RWPE2 (cell line): ENCODE results near the gene CTCFL.

Source experiments
- ATAC-seq: fragments of 200-7000 bp; cut with Tn5 transposase; 3 replicates; pipeline ENCODE4 v1.9.1; 2021; ENCODE audit warnings: low read depth
- DNase-seq: peaks from one replicate; pipeline ENCODE4 v3.0.0-alpha.2; 2020; ENCODE audit warnings: low spot score
- H3K27ac ChIP-seq: fragments of 450-650 bp; 2 replicates; pipeline ENCODE4 v1.5.1; 2017; ENCODE audit warnings: mild to moderate bottlenecking; ENCODE audit not compliant: poor library complexity, severe bottlenecking
- H3K27me3 ChIP-seq: fragments of 250-450 bp; sonication (Bioruptor Pico); 2 replicates; pipeline ENCODE4 v1.5.1; 2021; ENCODE audit warnings: mild to moderate bottlenecking, moderate library complexity; ENCODE audit not compliant: insufficient read depth, poor library complexity, severe bottlenecking
- H3K36me3 ChIP-seq: fragments of 250-450 bp; sonication (Bioruptor Pico); 2 replicates; pipeline ENCODE4 v1.5.1; 2020; ENCODE audit warnings: low read depth, mild to moderate bottlenecking, moderate library complexity
- H3K4me1 ChIP-seq: fragments of 250-450 bp; sonication (Bioruptor Pico); 2 replicates; pipeline ENCODE4 v1.5.1; 2021; ENCODE audit warnings: mild to moderate bottlenecking, moderate library complexity; ENCODE audit not compliant: insufficient read depth, poor library complexity, severe bottlenecking
- H3K4me3 ChIP-seq: fragments of 250-450 bp; sonication (Bioruptor Pico); 2 replicates; pipeline ENCODE4 v1.5.1; 2021; ENCODE audit warnings: mild to moderate bottlenecking, moderate library complexity; ENCODE audit not compliant: severe bottlenecking
- H3K9me3 ChIP-seq: fragments of 250-450 bp; sonication (Bioruptor Pico); 2 replicates; pipeline ENCODE4 v1.5.1; 2021; ENCODE audit warnings: mild to moderate bottlenecking, moderate library complexity; ENCODE audit not compliant: severe bottlenecking
- TF ChIP-seq, protein P1 (sequence below): fragments of 450-650 bp; IDR thresholded peaks from one replicate; pipeline ENCODE4 v1.5.1; 2017; ENCODE audit warnings: mild to moderate bottlenecking, moderate library complexity; ENCODE audit not compliant: poor library complexity, severe bottlenecking

The CTCFL gene

DNA sequence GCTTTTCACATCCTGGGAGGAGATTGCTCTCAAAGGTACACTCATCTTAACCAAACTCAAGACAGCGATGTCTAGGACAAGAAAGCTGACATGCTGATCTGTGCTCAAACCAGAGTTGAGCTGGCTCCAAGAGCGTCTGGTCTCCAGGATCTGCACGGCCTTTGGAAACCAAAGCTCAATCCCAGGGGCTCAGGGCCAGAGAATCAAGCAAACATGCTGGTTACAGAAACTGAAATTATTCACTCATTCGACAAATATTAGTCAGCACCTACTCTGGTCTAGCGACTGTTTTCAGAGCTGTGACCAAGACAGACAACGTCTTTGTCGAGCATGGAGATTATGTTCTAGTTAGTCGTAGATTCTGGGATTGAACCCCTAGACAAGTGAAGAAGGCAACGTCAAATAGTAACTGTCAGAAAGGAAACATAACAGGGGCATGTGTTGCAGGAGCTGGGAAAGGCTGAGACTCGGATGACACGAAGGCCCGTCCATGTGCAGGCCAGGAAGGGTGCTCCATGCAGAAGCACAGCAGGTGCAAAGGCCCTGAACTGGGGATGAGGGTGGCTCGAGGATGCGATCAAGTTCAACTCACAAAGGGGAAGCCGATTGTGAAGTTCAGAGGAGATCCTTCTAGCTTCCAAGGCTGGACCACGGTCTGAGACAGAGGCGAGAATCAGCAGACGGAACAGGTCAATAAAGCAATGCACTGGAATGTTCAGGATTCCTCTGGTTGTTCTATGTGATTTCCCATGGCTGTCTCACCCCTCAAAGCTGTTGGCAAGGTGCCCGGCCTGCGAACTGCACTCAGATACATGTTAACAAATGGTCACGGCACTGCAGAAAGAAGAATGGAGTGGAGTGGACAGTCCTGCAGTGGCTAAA lies 23.5 kb upstream of the CTCFL start:
- no peaks in the 10 kb centered on the region for H3K36me3 ChIP-seq
- H3K27me3 ChIP-seq, result peaks cover 82% of the 10 kb centered on the region
- no peak overlapping the region for H3K4me3 ChIP-seq
- ATAC-seq, result no peak
- no peaks in the 10 kb centered on the region for H3K9me3 ChIP-seq
- no peak for DNase-seq
- H3K27ac ChIP-seq, result no peak overlapping the region
- peaks cover 2% of the 10 kb centered on the region for H3K4me1 ChIP-seq
- TF ChIP-seq, protein P1, sequence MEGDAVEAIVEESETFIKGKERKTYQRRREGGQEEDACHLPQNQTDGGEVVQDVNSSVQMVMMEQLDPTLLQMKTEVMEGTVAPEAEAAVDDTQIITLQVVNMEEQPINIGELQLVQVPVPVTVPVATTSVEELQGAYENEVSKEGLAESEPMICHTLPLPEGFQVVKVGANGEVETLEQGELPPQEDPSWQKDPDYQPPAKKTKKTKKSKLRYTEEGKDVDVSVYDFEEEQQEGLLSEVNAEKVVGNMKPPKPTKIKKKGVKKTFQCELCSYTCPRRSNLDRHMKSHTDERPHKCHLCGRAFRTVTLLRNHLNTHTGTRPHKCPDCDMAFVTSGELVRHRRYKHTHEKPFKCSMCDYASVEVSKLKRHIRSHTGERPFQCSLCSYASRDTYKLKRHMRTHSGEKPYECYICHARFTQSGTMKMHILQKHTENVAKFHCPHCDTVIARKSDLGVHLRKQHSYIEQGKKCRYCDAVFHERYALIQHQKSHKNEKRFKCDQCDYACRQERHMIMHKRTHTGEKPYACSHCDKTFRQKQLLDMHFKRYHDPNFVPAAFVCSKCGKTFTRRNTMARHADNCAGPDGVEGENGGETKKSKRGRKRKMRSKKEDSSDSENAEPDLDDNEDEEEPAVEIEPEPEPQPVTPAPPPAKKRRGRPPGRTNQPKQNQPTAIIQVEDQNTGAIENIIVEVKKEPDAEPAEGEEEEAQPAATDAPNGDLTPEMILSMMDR, result no peak

DNA sequence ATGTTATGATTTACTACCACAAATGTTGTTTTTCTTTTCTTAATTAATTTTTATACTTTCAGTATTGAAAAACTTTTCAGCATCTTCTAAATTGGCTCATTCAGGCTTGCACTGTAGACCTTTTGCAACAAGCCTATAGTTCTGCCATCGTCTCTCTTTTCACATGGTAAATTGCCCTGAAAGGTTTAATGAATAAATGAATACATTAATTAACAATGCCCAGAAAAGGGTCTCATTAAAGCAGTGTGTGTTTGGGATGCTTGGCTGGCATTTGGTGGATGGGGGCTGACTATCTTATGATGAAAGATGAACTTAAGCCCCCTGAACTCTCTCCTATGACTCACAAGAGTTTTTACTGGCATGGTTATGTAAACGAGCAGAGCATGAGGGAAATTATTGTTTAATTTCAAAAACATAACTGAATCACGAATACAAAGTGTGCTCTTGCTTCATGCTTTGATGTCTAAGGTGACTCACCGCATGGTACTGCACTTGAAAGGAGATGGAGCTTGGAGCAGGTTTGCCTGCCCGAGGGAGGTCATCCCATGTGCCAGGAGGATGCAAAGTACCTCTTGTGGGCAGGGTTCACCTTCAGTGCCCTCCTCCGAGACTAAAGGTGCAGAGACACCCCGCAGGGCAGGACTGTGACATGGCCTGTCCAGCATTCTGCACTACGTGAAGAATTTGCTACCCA lies 22.2 kb upstream of the CTCFL start:
- DNase-seq (no peak), ATAC-seq (peak; percentile 95)
- Histone ChIP-seq H3K27me3 (peaks cover 88% of the 10 kb centered on the region), H3K4me1 (peaks cover 2% of the 10 kb centered on the region), H3K36me3 (no peaks in the 10 kb centered on the region), H3K9me3 (no peaks in the 10 kb centered on the region), H3K4me3 (no peak overlapping the region), H3K27ac (no peak overlapping the region)
- TF ChIP-seq, protein P1, result no peak

DNA sequence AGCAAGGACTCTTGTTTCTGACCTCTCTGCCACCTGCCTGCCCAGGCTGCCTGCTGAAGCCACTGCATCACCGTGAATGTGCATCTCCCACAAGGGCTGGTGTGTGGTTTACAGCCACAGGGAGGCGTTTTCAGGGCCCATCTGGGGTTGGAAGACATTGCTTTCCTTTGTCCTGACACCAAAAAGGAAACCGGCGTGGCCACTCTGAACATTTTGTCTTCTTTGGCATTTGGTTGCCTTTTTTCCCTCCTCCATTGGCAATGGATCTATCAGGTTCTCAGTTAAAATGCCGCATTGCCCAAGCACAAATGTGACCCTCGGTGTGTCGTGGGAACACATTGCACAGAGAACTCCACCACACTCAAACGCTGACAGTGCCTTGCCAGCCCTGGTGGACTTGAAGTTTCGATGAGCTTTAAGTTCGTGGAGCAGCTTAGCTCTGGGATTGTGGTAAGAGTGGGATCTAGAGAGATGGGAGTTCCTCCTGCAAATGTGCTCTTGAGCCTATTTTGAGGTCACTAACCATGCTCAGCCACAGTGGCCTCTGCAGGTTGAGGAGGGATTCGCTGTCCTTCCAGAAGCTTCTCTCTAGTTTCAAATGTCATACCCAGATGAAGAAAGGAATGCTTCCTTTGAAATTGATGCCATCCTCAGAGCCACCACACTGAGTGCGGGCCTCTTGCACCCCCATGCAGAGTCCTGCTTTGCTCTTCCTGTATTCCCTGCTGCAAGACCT lies 21.2 kb upstream of the CTCFL start:
- Histone ChIP-seq H3K4me3 (no peak overlapping the region), H3K36me3 (no peaks in the 10 kb centered on the region), H3K9me3 (no peaks in the 10 kb centered on the region), H3K27ac (no peak overlapping the region), H3K4me1 (peaks cover 2% of the 10 kb centered on the region), H3K27me3 (peaks cover 90% of the 10 kb centered on the region)
- TF ChIP-seq, protein P1, result no peak
- DNase-seq, result no peak
- ATAC-seq, result no peak

- Histone ChIP-seq H3K27ac (no peak overlapping the region), H3K9me3 (no peaks in the 10 kb centered on the region), H3K27me3 (peaks cover 87% of the 10 kb centered on the region), H3K4me1 (peaks cover 2% of the 10 kb centered on the region), H3K36me3 (no peaks in the 10 kb centered on the region), H3K4me3 (no peak overlapping the region)
- no peak for ATAC-seq
- DNase-seq, result no peak
- TF ChIP-seq, protein P1, result no peak
These were observed 20.1 kb upstream of the CTCFL start for GRCh38 chr20:57544838-57545564.
